ACHN (cell line): ENCODE results near the gene THBS1.

Source experiments
- DNase-seq: peaks from one replicate; pipeline ENCODE4 v3.0.0-alpha.2; 2015
- in situ Hi-C: cut with HindIII; loops from 2 replicates; pipeline ENCODE4 v1.10.0; 2017; ENCODE audit warnings: low sequenced_read_pairs, low pct_ligation_motif_present, low pct_unique_long_range_greater_than_20kb

The THBS1 gene

GRCh38 chr15:39596358-39597051 is 15.6 kb downstream of the THBS1 start:
- peak; percentile 34 for DNase-seq
- in situ Hi-C loops, result no loop called here

DNA sequence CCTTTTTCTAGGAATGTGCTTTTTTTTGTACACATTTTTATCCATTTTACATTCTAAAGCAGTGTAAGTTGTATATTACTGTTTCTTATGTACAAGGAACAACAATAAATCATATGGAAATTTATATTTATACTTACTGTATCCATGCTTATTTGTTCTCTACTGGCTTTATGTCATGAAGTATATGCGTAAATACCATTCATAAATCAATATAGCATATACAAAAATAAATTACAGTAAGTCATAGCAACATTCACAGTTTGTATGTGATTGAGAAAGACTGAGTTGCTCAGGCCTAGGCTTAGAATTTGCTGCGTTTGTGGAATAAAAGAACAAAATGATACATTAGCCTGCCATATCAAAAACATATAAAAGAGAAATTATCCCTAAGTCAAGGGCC is 16.5 kb downstream of the THBS1 start:
- DNase-seq, result no peak
- in situ Hi-C loops, result no loop called here

DNA sequence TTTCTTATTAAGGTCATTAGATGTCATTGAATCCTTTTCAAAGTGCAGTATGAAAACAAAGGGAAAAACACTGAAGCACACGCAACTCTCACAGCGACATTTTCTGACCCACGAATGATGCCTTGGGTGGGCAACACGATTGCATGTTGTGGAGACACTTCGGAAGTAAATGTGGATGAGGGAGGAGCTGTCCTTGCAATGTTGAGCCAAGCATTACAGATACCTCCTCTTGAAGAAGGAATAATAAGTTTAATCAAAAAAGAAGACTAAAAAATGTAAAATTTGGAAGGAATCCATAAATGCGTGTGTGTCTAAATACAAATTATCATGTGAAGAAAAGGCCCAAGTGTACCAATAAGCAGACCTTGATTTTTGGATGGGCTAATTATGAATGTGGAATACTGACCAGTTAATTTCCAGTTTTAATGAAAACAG is 16.9 kb downstream of the THBS1 start:
- peak; percentile 66 for DNase-seq
- in situ Hi-C loops, result no loop called here

DNA sequence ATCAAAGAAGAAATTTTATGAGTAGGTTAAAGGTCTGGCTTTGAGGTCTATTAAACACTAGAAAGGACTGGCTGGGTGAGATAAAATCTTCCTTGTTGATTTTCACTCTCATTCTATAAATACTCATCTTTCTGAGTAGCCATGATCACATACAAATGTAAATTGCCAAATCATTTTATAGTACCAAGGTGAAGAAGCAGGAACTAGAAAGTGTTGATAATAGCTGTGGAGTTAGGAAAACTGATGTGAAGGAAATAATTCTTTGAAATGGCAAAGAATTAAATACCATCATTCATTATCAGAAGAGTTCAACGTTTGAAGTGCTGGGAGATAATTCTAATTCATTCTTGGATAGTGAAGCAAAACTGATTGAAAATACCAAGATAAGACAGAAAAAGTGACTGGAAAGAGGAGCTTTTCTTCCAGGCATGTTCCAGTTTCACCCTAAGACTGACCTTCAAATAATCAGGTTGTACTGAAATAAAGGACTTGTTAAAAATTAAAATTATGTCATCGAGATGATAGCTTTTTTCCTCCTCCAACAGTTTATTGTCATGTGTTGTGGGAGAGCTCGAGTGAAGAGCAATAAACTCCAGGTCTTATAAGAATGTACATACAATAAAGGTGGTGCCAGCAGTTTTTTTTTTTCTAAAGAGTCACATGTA is 17.4 kb downstream of the THBS1 start:
- DNase-seq, result peak; percentile 63
- in situ Hi-C loops, result no loop called here

- peak; percentile 36 for DNase-seq
- in situ Hi-C loops, result no loop called here
Measured at GRCh38 chr15:39598958-39599845, 18.3 kb downstream of the THBS1 start.

- in situ Hi-C loops, result no loop called here
- peak; percentile 6 for DNase-seq
Measured at GRCh38 chr15:39599871-39600270, 19.0 kb downstream of the THBS1 start.

- DNase-seq, result no peak
- in situ Hi-C loops, result no loop called here
Measured at GRCh38 chr15:39602143-39602542, 21.3 kb downstream of the THBS1 start.

GRCh38 chr15:39605146-39605545 is 24.3 kb downstream of the THBS1 start:
- in situ Hi-C loops, result no loop called here
- DNase-seq, result no peak

DNA sequence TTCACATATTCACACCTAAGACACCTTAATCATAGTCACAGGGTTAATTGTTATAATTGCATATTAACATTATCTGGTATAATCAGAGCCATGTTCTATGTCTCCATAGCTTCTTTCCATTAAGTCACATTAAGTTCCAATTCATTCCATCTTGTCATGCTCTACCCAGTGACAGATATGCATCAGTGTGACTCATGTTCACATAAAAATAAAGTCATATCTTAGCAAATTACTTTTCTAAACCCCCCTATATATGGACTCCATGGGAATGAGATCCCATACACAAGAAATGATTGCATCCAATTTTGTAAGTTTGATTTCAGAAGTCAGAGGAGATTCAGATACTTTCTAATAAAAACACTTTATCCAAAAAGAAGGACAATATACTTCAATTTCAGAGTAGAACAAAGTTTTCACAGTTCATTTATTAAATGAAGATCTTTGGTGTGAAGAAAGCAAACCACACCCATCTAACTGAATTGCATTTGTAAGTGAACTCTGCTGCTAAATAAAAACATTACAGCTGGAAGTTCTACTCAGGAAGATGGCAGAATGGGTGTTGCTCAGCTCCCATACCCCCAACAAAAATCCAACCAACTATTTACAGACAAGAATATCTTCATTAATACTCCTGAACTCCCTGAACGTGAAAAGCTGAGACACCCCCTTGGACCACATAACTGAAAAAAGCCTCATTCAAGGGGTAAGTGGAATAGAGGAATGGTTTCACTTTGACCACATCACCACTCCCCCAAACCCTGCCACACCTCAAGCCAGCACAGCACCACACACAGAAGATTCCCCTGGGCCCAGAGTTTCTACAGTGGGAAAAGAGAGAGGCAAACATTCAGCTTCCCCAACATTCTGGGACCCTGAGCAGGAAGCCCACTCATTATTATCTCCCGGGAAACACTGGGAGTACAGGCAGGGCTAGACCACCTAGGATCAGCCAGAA is 27.6 kb downstream of the THBS1 start:
- no peak for DNase-seq
- in situ Hi-C loops, result no loop called here

DNA sequence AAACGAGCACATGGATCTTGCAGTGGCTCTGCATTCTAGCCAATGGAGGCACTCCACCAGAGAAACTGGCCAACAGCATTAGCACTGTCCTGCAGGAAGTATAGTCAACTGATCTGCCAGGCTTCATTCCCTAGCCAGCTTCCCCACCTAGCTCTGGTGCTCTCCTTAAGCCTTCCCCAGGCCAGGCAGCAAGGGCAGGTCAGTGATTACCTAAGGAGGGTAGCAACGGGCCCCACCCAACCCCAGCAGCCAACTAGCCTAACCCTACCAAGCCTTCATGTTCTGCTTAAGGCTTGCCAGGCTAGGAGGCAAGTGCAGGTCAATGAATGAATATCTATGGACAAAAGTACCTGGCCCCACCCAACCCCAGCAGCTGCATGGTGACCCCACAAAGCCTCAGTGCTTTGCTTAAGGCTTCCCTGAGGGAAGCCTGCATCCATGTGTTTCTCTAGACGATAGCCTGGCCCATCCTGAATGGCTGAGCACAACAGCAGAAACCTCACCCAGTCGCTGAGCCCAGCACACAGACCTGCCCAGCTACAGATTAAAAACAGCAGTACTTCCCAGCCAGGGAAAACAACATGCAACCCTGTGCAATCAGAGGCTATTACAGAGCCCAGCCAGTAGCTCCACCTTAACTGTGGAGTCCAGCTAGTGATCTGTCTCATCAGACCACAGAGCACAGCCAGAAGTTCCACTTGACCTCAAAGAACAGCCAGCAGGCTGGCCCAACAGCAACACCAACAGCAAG is 28.5 kb downstream of the THBS1 start:
- in situ Hi-C loops, result no loop called here
- no peak for DNase-seq

- in situ Hi-C loops, result no loop called here
- no peak for DNase-seq
Measured at GRCh38 chr15:39610665-39611064, 29.8 kb downstream of the THBS1 start.

DNA sequence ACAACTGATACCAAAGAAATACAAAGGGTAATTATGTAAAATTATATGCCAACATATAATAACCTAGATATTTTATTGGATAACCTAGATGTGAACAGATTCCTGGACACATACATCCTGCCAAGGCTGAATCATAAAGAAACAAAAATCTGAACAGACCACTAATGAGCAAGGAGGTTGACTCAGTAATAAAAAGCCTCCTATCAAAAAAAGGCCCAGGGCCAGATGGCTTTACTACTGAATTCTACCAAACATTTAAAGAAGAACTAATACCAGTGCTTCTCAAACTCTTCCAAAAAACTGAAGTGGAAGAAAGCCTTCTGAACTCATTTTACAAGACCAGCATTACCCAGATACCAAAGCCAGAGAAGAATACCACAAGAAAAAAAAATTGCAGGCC is 32.4 kb downstream of the THBS1 start:
- no peak for DNase-seq
- in situ Hi-C loops, result no loop called here

DNA sequence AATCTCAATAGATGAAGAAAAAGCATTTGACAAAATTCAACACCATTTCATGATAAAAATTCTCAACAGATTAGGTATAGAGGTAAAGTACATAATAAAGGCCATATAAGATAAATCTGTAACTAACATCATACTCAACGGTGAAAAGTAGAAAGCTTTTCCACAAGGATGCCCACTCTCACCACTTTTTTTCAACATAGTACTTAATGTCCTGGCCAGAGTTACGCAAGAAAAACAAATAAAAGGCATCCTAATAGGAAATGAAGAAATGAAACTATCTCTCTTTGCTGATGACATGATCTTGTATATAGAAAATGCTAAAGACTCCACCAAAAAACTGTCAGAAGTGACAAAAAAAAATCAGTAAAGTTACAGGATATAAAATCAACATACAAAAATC is 33.0 kb downstream of the THBS1 start:
- in situ Hi-C loops, result no loop called here
- no peak for DNase-seq

GRCh38 chr15:39616731-39617455 is 36.0 kb downstream of the THBS1 start:
- in situ Hi-C loops, result no loop called here
- peak; percentile 51 for DNase-seq

GRCh38 chr15:39618063-39618823 is 37.4 kb downstream of the THBS1 start:
- DNase-seq, result no peak
- in situ Hi-C loops, result no loop called here

DNA sequence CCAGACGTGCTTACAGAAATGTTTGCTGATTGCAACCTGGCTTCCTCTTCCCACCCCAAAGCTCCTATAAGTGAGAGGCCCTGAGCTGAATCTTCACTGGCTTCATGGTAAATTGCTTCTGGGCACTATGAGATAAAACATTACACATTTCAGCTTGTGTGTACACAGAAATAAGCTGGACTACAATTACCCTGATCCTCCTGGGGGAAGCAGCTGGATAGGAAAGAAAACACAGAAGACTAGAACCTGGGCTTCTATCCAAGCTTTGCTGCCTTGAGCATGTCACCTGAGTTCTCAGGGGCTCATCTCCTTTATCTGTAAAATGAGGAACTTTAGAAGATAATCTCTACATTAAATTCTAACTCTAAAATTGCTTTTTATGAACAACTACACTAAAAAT is 40.3 kb downstream of the THBS1 start:
- no peak for DNase-seq
- in situ Hi-C loops, result no loop called here
